Measurements from ENCODE around the gene MRPL33.
"Not testable (repeated sequence)": the region's sequence is repeated elsewhere in the genome, so short reads cannot be mapped to it uniquely, and the experiment has no call there.

The MRPL33 gene

DNA sequence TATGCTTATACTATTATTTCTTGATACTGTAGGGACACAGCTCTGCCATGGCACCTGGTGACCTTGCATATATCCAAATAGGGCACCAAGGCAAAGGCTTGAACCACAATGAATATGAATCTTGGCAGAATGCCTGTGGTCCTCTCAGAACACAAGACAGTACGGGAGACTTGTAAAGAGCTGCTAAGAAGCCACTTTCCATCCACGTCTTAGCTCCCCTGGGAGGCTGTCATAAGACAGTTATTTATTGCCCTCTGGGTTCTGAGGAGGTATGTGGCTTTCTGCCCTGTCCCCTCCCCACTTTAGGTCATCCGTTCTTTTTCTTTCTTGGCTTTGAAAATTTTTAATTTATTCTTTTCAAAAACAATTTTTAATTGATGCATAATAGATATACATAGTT lies 29.8 kb upstream of the MRPL33 start:
- DNase-seq (ENCODE audit: low read depth in 2 of 2): no peak

DNA sequence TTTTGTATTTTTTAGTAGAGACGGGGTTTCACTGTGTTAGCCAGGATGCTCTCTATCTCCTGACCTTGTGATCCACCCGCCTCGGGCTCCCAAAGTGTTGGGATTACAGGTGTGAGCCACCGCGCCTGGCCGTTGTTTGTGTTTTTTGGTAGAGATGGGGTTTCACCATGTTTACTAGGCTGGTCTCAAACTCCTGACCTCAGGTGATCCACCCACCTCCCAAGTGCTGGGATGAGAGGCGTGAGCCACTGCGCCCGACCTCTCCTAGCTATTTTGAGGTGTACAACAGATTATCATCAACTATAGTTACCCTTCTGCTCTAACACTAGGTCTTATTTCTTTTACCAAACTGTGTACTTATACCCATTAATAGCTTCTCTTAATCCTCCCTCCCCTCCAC lies 28.9 kb upstream of the MRPL33 start:
- no peak for DNase-seq (ENCODE audit: low read depth in 2 of 2)

DNA sequence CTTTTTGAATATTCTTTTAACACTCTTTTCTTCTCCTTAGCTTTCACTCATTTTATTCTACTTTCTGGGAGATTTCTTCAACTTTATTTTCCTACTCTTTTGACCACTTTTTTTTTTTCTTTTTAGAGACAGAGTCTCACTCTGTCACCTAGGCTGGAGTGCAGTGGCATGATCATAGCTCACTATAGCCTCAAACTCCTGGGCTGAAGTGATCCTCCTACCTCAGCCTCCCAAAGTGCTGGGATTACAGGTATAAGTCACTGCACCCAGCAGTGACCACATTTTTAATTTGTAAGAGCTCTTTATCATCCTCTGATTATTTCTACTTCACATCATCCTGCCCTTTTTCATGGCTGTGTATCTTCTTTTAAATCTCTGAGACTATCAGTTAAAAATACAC lies 26.0 kb upstream of the MRPL33 start:
- not testable (repeated sequence) for DNase-seq (ENCODE audit: low read depth in 2 of 2)

DNA sequence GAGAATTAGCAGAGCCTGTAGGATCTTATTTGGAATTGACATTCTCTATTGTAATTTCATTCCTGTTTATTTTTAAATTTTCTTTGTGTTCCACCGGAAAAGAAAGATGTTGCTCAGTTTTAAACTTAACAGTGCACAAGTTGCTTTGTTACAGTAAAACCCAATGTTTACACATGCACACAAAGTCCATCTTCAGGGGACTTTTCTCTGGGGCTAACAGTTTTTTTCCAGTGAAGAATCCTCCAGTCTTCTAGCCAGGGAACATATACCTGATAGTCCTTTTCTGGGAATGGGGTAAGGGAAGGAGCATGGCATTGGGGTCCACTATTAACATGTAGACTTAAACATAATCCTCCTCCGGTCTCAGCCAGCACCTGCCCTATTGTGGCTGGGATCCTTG lies 25.2 kb upstream of the MRPL33 start:
- no peak for DNase-seq (ENCODE audit: low read depth in 2 of 2)

DNA sequence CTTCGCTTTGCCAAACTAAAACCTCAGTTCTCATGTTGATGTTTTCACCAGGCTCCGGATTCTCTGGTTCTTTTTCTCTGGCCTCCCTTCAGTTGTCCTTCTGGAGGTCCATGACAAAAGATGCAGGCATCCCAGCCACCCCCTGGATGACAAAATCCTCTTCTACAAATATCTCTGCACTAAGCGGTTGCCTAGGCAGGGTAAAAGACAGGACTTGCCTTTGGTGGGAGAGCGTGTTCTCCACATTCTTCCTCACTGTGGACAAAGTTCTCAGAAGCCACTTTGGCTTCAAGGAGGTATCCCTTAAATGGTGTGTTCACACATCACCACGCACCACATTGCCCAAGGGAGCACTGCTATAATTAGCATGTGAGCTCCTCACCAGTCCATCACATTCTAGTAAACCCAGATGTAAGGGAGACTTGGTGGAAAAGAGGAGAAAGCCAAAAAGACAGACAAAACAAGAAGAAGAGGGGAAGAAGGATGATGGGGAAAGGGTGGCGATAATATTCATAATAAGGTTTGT lies 23.6 kb upstream of the MRPL33 start:
- no peak for DNase-seq (ENCODE audit: low read depth in 2 of 2)

DNA sequence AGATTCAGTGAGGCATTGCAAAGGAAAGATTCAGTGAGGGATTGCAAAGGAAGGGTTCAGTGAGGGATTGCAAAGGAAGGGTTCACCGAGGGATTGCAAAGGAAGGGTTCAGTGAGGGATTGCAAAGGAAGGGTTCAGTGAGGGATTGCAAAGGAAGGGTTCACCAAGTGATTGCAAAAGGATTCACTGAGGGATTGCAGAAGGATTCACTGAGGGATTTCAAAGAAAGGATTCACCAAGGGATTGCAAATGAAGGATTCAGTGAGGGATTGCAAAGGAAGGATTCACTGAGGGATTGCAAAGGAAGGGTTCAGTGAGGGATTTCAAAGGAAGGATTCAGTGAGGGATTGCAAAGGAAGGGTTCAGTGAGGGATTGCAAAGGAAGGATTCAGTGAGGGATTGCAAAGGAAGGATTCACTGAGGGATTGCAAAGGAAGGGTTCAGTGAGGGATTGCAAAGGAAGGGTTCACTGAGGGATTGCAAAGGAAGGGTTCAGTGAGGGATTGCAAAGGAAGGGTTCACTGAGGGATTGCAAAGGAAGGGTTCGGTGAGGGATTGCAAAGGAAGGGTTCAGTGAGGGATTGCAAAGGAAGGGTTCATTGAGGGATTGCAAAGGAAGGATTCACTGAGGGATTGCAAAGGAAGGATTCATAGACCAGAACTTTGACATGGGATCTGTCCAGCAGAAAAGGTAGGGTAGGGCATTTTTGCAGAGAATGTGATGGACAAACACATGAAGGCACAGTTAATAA lies 22.5 kb upstream of the MRPL33 start:
- DNase-seq (ENCODE audit: low read depth in 2 of 2): not testable (repeated sequence)

DNA sequence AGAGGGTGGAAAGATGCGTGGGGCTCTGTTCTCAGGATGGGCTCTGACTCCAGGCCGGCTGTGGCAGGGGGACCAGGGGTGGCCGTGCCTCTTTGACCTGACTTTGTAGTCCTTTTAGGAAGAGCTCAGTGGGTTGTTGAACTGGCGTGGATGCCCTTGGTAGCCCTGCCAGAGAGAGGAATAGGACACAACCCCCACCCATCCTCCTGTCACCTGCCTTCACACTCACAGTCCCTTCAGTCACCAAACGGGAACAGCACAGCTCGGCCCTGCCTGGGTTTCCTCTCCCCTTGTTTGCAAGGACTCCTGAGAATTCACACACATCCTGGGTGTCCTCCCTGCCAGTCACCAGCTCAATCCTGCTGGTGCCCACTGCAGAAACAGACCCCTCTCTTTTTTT lies 20.1 kb upstream of the MRPL33 start:
- DNase-seq (ENCODE audit: low read depth in 2 of 2): no peak

DNA sequence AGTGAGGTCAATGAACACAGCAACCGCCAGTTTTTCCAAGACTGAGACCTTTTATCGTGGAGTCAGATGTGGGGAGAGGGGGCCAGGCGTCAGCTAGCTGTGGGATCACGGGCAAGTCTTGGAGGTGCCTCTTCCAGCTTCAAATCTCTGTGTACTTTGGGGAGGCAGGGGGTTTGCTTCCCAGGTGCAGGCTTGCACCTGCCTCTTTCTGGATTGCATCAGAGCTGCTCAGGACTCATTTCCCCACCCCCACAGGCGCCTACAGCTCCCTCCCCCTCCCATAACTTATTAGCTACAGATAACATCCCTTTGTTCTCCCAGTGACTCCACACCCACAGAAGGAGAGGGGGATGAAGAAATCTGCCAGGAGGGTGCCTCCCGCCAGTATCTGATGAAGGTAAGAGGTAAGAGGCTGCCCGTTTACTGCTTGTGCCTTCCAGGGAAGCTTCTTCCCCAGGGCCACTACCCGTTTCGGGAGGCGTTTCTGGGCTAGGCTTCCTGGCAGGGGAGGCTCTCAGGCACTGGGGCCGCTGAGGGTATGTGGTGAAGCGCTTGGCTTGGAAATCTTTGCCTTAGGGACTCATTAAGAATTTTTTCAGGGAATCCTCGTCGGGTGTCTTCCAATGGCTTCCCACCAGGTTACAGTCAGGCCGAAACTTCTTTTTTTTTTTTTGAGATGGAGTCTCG lies 18.8 kb upstream of the MRPL33 start:
- no peak for DNase-seq (ENCODE audit: low read depth in 2 of 2)

DNA sequence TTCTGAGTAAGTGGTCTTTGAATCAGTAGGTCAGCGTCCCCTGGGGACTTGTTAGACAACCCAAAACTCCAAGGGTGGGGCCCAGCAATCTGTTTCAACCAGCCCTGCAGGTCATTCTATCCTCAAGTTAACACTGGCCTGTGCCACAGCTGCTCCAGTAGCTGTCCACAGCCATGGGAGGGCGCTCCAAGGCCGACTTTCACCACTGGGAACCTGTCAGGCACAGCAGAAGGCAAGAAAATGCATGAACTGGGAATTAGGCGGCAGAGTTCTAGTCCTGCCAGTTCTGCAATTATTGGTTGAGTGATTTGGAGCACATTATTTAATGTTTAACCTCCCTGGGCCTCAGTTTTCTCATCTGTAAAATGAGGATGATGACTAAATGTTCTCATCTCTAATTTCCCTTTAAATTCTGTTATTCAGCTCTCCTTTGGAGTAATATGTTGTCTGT lies 17.4 kb upstream of the MRPL33 start:
- no peak for DNase-seq (ENCODE audit: low read depth in 2 of 2)

DNA sequence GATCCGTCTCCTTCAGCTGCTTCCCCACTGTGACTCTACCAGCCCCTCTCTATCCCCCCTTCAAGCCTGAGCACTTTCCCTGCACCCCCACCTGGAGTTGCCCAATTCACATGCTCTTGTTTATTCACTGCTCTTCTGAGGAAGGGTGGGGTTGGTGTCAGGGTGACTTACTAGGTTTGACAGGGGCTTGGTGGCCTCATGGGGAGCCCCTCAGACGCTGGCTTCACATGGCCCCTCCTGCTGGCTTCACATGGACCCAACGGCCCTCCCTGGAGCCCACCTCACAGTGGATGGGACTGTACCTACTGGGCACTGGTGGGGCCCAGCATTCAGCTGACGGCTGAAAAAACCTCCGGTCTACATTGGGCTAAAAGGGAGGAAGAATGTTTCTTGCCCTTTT lies 16.7 kb upstream of the MRPL33 start:
- no peak for DNase-seq (ENCODE audit: low read depth in 2 of 2)

DNA sequence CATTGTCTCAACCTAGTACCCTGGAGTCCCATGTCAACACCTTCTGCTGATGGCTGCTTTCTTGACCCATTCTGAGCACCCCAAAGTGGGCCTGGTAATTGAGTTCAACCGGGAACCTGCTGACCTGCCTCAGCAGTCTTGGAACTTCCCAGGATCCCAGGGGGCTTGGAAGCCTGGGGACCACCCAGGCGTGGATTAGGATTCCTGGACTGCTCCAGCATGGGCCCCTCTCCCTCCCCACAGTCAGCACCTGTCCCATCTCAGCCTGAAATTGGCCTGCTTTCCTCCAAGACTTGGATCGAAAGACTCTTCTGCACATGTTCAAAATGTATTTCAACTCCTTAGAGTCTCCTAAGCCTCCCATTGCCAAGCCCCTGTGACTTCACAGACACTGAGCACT lies 15.4 kb upstream of the MRPL33 start:
- no peak for DNase-seq (ENCODE audit: low read depth in 2 of 2)

DNA sequence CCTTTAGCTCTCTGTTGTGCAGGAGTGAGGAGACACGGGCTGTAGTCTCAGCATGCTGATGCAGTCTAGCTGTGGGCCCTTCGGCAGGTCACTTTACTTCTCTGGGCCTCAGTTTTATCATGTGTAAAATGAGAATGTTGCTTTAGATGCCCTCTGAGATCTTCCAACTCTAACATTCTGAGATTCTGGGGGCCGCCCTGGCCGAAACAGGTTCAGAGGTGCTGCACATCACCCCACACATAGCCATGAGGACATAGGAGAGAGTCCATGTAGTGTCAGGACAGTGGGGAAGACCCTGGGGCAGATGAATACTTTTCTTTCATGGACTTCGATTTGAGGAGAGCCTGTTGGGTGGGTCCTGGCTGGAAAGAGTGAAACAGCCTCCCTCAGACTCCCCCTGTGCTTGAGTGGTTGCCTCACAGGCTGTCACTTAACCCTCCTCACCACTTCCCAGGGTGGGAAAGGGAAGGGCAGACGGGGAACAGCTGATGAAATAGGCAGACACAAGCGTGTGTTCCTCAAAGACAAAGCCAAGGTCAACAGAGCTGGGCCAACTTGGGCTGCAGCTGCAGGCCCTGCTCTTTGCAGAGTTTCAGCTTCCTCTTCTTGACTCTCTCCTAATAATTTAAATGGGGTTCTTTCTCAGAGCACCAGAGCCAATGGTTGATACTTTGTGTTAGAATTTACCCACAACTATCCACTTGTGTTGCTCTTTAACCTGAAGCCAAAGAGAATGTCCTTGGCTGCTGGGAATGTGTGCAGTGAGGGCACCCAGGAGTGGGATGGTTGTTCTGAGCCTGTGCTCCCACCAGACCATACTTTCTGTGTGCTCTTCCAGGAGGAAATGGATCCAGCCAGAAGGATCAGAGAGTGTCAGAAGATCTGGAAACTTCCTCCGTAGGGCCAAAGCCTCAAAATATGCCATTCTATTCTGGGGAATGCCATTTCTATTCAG lies 14.7 kb upstream of the MRPL33 start:
- DNase-seq (ENCODE audit: low read depth in 2 of 2): no peak

DNA sequence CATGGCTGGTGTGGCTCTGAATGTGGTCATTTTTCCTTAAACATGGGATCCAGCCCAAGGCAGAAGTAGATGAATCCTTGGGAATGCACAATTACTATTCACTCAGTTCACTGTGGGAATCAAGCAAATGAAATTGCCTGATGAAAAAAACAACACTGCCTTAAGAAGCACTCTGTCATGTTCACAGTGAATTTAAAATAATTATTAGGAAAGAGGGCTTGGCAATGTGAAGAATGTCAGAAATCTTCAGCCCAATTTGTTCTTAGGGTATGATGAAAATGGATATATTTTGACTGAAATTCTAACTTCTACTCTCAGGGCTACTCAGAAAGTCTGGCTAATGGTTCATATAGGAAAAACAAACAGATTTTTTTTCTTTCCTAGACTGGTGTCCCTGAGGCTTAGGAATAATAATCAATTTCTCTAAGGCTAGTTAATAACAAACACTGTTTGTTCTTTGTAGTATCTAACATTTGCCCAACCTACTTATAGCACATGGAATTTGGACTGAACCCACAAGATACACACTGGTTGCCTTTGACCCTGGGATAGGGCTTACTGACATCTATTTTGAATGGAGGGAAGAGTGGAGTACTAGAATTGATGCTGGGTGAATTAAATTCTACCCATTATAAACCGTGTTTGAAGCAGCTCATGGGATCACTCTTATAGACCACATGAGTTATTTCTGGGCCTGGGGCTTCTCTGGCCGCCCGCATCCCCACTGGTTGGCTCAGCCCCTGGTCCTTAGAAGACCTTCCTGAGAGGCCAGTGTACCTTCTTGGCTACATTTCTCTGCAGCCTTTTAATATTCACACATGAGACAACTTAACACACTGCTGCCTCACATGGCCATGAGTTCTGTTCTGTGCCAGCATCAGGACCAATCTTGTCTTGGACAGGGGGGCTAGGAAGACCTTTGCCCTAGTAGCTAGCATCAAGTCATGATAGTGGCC lies 8.3 kb upstream of the MRPL33 start:
- DNase-seq (ENCODE audit: low read depth in 2 of 2): peak in 1 of 2 experiments; percentile 29

DNA sequence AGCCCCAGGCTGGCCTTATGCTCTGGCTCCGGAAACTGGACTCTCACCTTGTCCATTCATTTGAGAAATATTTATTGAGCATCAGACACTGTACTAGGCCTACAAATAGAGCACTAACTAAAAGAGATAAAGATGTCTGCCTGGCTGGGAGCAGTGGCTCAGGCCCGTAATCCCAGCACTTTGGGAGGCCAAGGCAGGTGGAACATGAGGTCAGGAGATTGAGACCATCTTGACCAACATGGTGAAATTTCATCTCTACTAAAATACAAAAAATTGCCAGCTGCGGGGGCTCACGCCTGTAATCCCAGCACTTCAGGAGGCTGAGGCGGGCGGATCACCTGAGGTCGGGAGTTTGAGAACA lies 7.6 kb upstream of the MRPL33 start:
- DNase-seq (ENCODE audit: low read depth in 2 of 2): no peak

DNA sequence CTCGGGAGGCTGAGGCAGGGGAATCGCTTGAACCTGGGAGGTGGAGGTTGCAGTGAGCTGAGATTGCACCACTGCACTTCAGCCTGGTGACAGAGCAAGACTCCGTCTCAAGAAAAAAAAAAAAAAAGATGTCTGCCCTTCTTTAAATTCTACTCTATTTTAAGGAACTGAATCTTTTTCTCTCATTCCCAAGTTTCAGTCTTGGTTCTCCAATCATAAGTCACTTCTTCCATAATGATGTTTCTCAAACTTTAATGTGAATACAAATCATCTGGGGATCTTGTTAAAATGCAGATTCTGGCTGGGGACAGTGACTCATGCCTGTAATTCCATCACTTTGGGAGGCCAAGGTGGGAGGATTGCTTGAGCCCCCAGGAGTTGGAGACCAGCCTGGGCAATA lies 7.0 kb upstream of the MRPL33 start:
- not testable (repeated sequence) for DNase-seq (ENCODE audit: low read depth in 2 of 2)

DNA sequence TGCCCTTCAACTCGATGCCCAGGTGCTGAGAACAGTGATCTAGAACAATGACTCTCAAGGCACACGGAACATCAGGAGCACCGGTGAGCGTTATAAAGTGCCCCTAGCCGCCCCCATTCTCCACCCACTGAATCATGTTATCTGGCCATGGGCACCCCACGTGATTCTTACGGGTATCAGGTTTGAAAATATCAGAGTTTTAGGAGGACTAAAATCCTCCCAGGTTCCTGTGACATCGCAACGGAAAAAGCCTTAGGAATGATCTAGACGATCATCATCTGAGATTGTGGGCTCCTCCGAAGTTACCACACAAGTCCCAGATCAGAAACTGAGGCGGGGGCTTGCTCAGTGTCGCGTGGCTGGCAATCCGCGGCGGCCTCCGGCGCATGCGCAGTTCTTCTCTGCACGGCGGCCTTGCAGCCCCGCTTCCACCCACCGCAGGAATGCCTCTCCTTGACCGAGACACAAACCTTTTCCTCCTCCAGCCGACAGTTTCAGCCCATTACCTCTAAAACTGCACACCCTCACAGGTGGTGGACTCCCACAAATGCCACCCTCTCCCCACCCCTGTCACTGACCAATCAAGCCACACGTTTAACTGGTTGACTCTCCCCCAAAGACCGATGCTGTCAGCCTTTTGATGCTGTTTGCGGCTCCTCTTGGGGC lies 5.8 kb upstream of the MRPL33 start:
- DNase-seq (ENCODE audit: low read depth in 2 of 2): no peak

DNA sequence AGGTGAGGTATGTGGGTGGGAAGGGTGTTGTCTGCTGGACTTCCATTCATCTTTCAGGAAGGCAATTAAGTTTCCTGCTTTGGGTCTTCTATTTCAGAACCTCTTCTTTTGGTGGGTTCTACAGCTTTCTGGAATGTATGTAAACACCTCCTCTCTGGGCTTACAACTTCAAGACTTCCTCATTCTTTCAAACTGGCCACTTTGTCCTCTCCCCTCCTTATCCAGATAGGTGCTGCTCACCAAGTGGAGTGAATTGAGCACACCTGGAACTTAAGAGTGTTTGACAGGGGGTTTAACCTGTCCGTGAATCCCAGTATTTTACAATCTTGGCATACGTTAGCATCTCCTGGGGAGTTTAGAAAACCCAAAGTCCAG lies 5.2 kb upstream of the MRPL33 start:
- DNase-seq (ENCODE audit: low read depth in 2 of 2): no peak

DNA sequence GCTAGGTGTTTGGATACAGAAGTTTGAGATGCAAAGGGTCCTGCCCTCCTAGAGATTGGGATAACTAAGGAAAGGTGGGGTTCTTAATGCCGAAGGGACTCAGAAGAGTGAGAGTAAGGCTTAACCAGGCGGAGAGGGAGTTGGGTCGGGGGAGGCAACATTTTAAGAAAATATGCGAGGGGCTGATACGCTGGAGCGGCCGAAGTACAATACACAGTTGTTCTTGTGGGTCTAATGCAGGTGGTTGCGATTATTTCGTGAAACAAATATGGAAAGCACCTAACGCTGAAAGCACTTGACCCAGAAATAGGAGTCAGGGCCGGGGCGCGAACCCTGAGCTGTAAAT lies 344 bp upstream of the MRPL33 start:
- no peak for DNase-seq (ENCODE audit: low read depth in 2 of 2)

DNA sequence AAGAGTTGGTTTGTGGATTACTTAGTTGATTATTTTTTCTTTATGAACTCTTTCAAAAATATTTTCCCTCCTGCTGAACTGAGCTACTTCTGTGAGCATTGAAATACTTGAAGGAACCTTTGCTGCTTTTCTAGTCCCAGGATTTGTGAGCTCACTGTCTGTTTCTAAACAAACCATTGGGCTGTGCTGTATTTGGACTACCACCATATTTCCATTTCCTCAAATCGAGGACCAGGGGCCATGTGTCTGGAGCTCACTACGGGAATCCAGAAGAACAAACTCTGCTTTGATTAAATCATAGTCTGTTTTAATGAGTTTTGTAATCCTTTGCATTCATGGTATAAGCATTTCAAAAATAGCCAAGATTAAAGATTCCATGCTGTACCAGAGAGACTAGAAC lies 1.3 kb downstream of the MRPL33 start:
- no peak for DNase-seq (ENCODE audit: low read depth in 2 of 2)

DNA sequence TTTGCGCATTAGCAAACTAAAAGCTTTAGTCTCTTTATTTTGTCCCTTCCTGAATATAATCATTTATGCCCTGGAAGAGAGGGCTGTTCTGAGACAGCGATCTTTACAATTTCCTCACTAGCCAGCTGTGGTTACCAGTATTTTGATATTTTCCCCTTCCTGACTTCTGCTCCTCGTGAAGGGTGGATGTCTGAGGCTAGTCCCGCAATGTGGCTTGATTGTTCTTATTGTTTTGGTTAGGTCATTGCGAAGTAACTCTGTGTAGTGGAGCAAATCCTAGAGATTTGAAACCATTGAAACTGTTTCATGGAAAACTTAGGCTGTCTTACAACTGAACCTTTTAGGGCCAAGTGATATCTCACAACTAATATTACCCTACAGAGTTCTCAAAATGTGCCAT lies 2.4 kb downstream of the MRPL33 start:
- DNase-seq (ENCODE audit: low read depth in 2 of 2): no peak

DNA sequence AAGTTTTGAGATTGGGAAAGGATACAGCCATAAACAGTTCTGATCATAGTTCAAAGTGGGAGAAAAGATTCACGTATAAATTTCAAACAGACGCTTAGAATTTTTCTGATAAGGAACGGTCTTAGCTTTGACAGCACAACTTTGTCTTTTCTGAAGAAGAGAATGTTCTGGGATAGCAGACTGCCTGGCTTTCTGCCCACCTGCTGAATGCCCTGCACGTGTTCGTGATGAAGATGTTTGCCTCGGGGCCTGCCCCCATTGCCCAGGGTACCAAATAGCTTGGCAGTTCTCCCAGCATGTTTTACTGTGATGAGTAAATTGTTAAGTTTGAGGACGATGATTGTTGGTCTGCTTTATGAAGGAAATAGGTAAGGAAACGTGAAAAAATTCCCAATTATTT lies 4.6 kb downstream of the MRPL33 start:
- no peak for DNase-seq (ENCODE audit: low read depth in 2 of 2)
